ENCODE measurements around the gene PLP1.
"Not testable (repeated sequence)": the region's sequence is repeated elsewhere in the genome, so short reads cannot be mapped to it uniquely, and the experiment has no call there.

PLP1 gene, protein sequence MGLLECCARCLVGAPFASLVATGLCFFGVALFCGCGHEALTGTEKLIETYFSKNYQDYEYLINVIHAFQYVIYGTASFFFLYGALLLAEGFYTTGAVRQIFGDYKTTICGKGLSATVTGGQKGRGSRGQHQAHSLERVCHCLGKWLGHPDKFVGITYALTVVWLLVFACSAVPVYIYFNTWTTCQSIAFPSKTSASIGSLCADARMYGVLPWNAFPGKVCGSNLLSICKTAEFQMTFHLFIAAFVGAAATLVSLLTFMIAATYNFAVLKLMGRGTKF

DNA sequence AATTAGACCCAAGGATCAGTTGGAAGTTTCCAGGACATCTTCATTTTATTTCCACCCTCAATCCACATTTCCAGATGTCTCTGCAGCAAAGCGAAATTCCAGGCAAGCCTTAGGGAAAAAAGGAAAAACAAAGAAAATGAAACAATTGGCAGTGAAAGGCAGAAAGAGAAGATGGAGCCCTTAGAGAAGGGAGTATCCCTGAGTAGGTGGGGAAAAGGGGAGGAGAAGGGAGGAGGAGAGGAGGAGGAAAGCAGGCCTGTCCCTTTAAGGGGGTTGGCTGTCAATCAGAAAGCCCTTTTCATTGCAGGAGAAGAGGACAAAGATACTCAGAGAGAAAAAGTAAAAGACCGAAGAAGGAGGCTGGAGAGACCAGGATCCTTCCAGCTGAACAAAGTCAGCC, at the start of gene PLP1:
TSS of gene PLP1 (plus strand) at position 295 of the 400 bp plus-strand sequence. CDS start 156 bp downstream, outside the sequence.
- FAIRE-seq: no peak

DNA sequence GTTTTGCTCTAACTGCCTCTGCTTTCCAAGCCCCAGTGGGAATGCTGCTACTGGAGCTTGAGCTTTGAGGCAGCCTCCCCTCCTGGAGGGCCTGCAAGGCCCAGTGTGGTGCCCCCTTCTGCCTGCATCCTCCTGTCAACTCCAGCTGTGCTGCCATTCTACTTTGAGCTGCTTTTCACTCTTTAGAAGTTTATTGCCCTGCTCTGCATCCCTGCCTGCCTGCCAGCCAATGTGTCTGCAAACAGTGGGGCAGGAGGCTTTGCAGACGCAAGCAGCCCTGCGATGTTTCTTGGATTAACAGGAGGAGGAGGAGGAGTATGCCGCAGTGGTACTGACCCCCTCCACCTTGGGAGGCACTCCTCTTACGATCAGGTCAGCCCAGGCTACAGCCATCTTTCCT, 49.5 kb upstream of the PLP1 start:
- FAIRE-seq: no peak

DNA sequence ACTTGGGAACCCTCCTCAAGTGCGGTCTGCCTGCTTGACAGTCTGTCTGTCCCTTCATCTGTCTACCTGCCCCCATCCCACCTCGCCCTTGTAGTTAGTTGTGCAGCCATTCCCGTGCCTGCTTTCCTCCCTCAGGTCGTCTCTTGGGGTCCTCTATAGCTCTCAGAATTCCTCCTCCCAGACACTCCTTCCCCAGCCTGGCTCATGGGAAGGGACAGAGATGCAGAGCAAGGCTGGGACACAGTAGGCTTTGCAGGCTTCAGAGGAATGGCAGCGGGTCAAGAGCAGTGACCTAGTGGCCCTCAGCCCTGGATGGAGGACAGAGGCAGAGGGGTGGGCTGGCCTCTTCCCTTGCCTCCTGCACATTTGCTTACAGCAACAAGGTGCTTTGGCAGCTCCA, 47.6 kb upstream of the PLP1 start:
- FAIRE-seq: no peak

DNA sequence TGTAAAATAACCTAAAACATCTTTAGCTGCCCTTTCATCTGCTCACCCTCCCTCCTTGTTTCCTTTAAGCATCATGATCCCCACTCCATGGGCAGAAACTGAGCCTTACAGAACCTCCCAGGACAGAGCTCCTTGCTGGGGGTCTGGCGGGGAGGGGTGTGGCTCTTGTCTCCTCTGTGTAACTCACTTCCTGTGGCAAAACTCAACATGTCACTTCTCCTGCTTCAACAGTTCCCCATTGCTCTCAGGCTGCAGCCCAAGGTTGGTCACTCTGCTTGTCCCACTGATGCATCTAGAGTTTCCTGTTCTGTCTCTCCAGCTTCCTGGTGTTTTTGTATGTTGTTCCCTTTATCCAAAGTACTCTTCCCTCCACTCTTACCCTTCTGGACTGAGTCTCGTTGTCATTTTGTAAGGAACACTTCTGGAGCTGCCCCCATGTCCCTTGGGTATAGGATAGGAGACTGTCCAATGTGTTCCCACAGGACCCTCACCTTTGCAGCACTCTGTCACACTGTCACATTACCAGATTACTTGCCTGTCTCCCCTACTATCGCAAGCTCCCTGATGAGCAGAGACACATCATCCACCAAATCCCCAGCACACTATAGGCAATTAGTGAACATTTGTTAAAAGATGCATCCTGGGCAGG, 46.4 kb upstream of the PLP1 start:
- no peak for FAIRE-seq

DNA sequence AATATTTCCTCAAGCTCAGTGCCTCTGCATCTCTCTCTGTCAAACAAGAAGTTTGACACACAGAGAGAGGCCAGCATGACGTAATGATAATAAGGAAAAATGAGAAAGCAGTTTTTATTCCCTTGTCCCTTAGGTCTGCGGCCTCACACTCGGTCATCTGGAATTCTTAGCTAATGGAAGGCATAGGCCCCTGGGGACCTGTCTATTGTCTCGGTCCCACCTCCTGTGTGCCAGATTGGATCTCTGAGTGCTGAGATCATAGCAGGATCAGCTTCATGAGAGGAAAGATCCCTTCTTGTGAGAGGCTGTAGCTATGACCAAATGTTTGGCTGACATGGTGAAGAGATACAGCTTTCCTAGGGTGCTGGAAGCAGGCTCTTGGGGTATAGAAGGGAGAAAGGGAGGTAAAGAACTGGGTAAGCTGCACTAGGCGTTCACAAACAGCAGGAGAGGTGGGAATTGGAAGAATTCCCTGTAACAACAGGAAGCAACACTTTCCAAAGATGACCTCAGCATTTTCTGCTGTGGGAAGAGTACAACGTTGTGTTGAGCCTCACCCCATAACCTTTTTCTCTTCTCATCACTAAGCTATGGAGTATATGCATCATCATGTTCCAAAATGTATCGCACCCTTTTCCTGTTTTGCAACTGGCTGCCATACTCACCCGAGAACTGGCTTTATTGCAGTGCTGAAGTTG, 45.7 kb upstream of the PLP1 start:
- no peak for FAIRE-seq

DNA sequence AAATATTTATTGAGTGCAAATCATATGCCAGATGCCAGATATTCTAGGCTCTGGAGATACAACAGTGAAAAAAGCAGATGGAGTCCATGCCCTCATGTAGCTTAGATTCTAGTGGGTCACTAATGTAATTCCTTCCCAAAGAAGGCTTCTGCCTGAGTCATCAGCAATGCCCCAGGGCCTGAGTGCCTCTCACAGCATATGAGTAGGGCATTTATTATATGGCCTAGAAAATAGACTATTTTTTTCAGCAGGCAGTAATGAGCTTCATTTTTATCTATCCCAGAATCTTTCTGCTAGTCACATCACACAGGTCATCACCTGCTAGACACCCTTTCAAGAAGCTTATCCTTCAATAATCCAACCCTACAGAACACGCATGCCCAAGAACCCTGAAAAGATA, 43.6 kb upstream of the PLP1 start:
- no peak for FAIRE-seq

DNA sequence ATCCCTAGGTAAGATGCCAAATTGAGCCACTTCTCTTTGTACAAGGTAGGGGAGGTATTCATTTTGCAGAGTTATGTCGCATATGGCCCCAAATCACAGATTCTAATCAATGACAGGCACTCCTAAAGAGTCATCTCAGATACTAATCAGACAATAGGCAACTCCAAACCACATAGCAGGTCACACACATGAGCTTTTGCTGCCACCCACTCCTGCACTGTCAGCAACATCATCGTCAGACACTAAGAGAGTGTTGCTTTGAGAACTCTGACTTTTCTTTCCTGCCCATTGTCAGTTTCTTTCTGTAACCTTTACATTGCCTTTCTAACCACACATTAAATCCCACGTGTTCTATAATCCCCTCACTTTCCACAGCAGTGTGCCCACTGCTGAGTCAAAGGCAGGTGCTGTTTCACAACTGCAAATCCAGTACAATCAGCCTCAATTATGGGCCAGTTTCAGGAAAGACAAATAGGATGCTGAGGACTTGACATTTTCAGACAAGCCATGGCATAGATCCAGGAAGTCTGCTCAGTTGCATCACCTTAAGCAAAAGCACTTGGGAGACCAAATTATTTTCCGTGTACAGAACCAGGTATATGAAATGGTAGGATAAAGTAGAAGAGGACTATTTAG, 42.4 kb upstream of the PLP1 start:
- no peak for FAIRE-seq

DNA sequence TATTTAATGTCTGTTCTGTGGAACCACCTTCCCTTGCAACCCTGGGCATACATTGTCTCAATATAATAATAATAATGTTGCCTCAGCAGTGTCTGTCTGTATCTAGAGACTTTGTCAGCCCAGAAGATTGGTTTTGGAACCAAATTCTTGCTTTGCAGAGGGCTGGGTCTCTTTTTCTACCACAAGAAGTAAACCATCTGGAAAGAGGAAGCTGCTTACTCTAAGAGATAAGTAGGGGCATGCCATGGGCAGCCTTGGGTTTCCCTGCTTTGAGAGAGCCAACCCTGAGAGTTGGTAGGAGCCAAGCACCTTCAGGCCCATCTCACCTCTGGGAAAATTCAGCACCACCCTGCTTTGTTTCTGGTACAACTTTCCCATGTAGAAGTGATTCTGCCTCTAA, 38.9 kb upstream of the PLP1 start:
- no peak for FAIRE-seq

DNA sequence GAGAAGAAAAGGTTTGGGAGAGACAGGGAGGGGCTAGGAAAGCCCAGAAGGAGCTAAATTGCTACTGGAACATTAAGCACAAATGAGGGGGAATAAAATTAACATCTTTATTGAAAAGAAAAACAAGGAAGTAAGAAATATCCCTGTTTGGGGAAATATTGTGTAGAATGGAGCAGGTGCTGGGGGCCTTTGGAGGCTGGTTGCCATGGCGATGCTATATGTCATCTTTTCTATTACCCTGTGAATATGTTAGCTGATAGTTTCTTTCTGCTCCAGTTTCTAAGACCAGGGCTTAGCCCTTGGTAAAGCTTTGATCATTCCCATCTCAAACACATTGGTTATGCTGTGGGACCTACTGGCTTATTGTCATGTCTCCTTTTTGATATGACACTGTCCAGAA, 37.2 kb upstream of the PLP1 start:
- no peak for FAIRE-seq

DNA sequence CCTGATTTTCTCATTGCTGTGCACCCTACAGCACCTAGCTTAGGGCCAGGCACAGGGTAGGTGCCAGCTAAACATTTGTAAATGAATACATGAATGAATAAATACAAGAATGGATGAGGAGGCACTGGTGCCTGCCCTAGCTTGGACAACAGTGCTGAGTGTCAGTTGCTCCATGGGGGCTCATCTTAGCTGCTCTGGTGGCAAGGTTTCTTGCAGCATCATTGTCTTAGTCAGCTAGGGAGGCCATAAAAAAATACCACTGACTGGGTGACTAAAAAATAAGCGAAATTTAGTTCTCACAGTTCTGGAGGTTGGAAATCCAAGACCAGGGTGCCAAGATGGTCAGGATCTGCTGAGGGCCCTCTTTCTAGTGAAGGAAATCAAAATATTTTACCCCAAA, 34.8 kb upstream of the PLP1 start:
- no peak for FAIRE-seq

DNA sequence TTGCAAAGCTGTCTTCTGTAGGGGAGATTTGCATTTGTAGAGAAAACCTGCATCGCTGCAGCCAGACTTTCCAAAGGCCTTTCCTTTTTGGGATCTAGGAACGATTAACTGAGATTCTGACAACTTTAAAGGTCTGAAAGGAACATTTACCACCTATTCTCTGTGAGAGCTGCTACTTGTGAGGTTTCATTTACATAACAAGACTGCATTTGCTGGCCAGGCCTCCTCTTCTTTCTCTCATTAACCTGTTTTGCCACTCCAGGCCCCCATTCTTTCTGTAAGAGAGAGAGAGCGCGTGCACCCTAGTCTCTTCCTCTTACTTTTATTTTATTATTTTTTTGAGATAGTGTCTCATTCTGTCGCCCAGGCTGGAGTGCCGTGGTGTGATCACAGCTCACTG, 34.3 kb upstream of the PLP1 start:
- FAIRE-seq: no peak

DNA sequence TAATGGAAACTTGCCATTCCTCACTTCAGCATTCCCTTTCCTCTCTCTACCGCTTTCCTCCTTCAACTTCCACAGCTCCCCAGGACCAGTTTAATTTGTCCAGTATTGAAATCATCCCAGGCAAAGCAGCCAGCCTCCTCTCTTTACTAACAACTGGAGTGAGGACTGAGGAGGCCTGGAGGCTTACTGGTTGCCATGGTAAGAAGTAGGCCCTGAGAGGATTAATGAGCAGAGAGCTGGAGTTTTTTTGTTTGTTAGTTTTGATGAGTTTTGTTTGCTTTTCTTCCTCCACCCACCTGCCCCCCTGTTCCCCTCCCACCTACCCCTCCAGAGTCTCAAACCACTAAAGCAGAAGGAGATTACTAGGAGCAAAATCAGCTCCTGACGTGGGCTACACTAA, 29.5 kb upstream of the PLP1 start:
- FAIRE-seq: no peak

DNA sequence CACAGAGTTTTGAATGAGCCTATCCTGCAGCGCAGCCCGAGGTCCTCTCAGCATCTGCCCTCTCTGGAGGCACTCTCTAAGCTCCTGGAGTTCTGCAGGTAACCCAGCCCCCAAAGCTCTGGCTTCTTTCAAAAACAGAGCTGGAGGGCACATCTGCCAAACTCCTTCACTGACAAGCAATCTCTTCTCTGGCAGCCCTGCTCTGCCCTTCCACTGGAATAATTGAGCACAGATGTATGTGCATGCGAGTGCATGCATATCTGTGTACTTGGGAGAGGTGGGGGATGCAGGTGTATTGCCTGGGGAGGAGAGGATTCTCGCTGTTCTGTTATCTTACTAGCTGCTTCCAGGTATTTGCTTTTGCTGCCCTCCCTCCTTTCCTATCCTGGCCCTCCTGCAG, 22.2 kb upstream of the PLP1 start:
- no peak for FAIRE-seq

DNA sequence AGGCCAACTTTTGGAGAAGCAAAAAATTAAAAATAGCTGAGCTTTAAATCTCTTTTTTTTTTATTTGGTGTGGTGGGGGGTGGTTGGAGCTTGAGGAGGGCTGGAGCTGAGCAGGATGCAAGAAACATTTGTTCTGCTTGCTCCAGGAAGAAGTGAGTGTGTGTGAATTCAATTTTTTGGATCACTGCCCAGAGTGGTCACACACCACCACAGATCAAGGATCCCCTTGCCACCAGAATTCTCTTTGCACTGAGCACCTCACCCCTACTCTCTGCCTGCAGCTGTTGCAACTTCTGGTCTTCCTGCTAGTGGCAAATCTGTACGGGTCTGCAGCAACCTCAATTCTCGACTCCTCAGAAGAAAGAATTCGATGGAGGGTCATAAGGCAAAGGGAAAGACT, 19.9 kb upstream of the PLP1 start:
- FAIRE-seq: no peak

DNA sequence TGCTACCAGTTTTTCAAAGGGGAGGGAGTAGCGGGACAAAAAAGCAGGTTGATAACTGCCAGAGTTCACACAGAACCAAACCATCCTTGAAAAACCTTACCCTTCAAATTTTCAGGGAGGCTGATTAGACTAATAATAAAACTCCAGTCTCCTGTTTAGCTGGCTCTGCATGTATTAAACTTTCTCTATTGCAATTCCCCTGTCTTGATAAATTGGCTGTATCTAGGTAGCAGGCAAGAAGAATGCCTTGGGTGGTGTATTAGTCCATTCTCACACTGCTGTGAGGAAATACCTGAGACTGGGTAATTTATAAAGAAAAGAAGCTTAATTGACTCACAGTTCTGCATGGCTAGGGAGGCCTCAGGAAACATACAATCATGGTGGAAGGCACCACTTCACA, 18.1 kb upstream of the PLP1 start:
- no peak for FAIRE-seq

DNA sequence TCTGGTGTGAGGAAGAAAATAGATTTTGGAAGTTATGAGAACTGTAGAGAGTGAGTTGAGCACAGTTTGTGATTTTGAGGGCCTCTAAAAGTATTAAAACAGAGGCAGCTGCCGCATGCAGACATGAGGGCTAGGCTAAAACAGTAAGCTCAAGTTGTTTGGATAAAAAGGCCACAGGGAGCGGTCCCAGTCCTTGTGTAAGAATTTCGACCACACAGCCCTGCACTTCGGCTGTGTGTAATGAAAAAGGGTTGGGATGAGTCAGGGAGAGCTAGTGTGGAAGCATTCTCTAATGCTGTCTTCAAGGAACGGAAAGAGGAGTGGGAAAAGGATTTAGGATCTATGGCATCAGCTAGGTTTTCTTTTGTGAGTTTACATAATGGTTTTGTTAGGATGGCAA, 13.1 kb upstream of the PLP1 start:
- FAIRE-seq: not testable (repeated sequence)

DNA sequence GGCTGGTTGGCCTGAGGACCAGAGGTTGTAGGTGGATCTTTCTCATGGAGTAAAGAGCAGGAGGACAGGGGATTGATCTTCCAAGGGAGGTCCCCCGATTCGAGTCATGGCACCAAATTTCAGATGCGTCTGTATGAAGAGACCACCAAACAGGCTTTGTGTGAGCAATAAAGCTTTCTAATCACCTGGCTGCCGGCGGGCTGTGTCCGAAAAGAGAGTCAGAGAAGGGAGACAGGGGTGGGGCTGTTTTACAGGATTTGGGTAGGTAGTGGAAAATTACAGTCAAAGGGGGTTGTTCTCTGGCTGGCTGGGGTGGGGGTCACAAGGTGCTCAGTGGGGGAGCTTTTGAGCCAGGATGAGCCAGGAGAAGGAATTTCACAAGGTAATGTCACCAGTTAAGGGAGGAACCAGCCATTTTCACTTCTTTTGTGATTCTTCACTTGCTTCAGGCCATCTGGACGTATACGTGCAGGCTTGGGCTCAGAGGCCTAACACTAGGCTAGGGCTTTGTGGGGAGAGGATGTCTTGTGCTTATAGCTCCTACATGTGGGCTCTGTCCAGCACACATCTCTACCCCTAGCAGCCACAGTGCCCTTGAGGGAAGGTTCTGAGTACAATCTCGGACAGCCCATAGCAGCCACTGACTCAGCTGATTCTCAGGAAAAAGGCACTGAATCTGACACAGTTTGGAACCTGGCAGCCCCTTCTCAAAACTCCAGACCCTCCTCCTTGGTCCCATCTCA, 9.7 kb upstream of the PLP1 start:
- not testable (repeated sequence) for FAIRE-seq

DNA sequence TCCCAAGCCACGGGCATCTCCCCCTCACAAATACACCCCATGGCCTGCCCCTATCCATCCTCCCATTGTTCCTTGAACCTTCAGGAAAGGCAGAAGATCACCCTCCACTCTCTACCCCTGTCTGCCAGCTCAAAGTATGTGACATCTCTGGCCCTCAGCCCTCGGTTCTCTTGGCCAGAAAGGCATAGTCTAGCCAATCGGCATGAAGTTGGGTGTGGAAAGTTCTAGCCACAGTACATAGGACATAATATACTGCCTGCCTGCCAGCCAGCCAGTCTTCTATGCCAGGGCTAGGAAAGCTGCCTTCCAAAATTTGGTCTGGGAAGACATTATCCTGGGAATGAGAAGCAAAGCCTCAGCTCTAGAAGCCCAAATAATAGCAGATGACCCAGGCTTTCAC, 3.2 kb upstream of the PLP1 start:
- no peak for FAIRE-seq

DNA sequence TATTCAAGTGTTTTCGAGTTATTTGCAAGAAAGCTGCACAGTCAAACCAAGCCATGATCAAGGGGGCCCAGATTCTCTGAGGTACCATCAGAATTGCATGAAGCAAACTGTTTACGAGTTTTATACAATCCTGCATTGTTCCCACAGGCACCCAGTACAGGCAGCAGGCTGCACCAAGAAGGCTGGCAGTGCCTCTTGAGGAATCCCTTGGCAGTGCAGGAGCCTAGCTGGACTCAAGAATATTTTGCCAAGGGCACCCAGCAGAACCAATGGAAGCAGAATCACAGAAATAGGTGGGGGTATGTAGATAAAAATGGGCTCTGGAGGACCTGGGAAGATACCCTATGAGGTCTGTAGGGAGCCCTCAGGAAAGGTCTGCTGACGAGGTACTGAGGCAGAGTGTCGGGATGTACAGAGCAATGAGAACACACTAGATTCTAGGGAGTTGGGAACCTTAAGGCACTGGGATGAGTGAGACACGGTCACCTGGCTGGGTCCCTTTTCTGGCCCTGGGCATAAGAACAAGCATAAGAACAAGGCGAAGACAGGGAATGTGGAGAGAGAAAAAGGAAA, 2.5 kb upstream of the PLP1 start:
- no peak for FAIRE-seq

DNA sequence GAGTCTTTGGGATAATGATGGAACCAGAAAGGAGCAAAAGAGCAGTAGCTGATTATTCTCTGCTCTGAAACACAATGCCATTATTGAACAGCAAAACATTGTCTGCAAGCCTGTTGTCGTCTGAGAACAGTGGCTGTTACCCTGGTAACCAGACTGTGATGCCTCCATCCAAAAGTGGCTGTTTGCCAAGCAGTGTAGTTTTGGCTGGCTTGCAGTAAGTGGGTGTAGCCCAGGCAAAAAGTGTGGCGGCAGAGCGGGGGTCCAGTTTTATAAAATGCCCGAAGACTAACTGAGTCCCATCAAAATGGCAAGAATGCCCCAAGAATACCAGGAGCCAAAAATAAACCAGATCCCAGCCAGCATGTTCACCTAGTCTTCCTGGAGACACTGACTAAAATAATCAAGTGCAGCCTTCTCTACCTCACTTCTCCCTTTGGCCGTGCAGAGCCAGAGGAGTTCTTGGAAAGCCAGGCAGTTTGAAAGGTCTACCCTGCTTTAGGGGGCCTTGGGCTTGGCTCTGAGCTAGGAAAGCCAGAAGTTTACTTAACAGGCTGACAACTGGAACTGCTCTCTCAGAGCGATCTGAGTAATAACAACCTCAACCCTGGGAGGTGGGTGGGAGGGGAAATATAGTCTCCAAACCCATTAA, 2.6 kb downstream of the PLP1 start:
- no peak for FAIRE-seq

DNA sequence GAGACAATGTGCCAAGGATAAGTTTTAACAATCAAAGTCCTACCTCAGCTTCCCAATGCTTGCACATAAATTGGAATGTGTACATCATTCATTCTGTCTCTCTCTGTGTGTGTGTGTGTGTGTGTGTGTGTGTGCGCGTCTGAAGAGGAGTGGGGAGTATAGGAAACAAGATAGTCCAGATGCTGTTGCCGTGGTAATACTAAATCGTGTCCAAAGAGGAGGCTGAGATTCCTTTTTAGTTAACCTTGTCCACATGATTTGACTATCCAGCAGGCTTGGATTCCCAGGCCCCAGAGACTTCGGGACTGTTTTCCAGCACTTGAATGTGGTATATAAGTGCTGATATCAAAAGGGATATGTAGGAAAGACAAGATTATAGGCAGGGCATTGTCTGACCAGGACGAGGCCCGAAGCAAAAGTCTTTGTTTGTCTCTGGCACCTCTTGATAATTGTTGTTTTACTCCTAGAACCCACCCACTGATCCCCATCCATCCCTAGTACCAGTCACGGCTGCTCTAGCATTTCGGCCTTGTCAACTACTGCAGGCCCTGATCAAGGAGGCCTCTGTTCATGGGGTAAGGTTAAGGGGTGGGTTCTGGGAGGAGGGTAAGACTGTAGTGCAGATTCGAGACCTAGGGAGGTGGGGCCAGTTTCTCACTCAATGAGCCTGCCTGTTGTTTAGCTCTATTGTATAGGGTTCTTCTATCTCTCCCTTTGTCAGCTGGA, 3.9 kb downstream of the PLP1 start:
- no peak for FAIRE-seq

DNA sequence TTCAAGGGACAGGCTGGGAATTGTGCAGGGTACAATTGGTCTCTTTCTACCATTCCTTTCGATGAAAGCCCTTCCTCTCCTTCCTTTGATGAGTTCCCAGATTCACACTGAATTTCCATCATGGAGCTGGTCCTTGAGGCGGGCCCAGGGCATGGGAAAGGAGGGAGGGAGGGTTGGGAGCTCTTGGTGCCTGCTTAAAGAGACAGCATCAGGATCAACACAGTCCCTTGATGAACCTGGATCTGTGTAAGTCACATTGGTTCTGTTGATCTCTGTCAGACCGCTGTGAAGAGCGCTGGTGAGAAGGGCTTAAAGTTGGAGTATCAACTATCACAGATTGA, 4.4 kb downstream of the PLP1 start:
- FAIRE-seq: no peak

All from endometrium (tissue), 2 donors.